Panc1 (cell line): ENCODE measurements around the gene PGPEP1. TPM values are rescaled to one million over a fixed set of nuclear protein-coding genes. Genes with fewer than 3 reads are reported as not detected.
"Not testable (repeated sequence)": the region's sequence is repeated elsewhere in the genome, so short reads cannot be mapped to it uniquely, and the experiment has no call there.

Experiments used
- ATAC-seq: fragments of 200-7000 bp; cut with Tn5 transposase; 2 replicates; pipeline ENCODE4 v1.9.1; 2020; ENCODE audit warnings: mild to moderate bottlenecking, moderate library complexity
- BruUV-seq: library from RNA; stranded (reverse); fragments of 400-500 nt; replicated peaks from 2 replicates; lab custom pipeline; 2021; lab: Mats Ljungman, UMichigan
- CTCF ChIA-PET: fragments of 300-600 bp; sonication (Branson Sonifier 250); formaldehyde crosslinking; loops from one replicate; lab custom pipeline; 2022; ENCODE audit warnings: antibody characterized with exemption; lab: Charles Lee
- POLR2A ChIA-PET: fragments of 300-600 bp; sonication (Branson Sonifier 250); formaldehyde crosslinking; loops from one replicate; lab custom pipeline; 2022; ENCODE audit warnings: antibody characterized with exemption; lab: Charles Lee
- DNase-seq: peaks from one replicate; pipeline ENCODE4 v3.0.0-alpha.2; 2010; ENCODE audit warnings: low read depth, low spot score
- H3K27ac ChIP-seq: 2 replicates; pipeline ENCODE4 v1.5.1; 2011; ENCODE audit warnings: mild to moderate bottlenecking, low read length, inconsistent platforms
- H3K27me3 ChIP-seq: fragments of 200-500 bp; sonication (Bioruptor generic); 2 replicates; pipeline ENCODE4 v1.6.0; 2014; ENCODE audit warnings: low read length, inconsistent platforms; ENCODE audit not compliant: control insufficient read depth, insufficient read depth
- H3K36me3 ChIP-seq: fragments of 200-500 bp; sonication (Bioruptor generic); 2 replicates; pipeline ENCODE4 v1.5.1; 2014; ENCODE audit warnings: inconsistent platforms, mild to moderate bottlenecking, low read length, moderate library complexity; ENCODE audit not compliant: control insufficient read depth, insufficient read depth
- H3K4me1 ChIP-seq: 2 replicates; pipeline ENCODE4 v1.5.1; 2011; ENCODE audit warnings: inconsistent platforms, mild to moderate bottlenecking, low read length, moderate library complexity; ENCODE audit not compliant: control insufficient read depth, insufficient read depth
- H3K4me3 ChIP-seq, 2 experiments: 2 replicates each; pipeline ENCODE4 v1.5.1; 2011 to 2012; ENCODE audit warnings: low read depth in 2 of 2, low read length in 2 of 2, mild to moderate bottlenecking in 2 of 2, inconsistent platforms in 1 of 2, moderate library complexity in 1 of 2
- H3K9me3 ChIP-seq: fragments of 200-500 bp; sonication (Bioruptor generic); 2 replicates; pipeline ENCODE4 v1.5.1; 2014; ENCODE audit warnings: low read depth, mild to moderate bottlenecking, inconsistent platforms, low read length, moderate library complexity; ENCODE audit not compliant: control insufficient read depth, insufficient read depth
- POLR2AphosphoS5 ChIP-seq: IDR thresholded peaks from 2 replicates; pipeline ENCODE4 v1.6.1; 2012; ENCODE audit warnings: mild to moderate bottlenecking, low read depth, low read length, moderate library complexity
- SIN3A ChIP-seq: IDR thresholded peaks from 2 replicates; pipeline ENCODE4 v1.6.1; 2012; ENCODE audit warnings: low read depth, mild to moderate bottlenecking, low read length, moderate library complexity, borderline replicate concordance; ENCODE audit not compliant: insufficient read depth
- TCF7L2 ChIP-seq: IDR thresholded peaks from 2 replicates; pipeline ENCODE4 v1.6.1; 2011; ENCODE audit warnings: mild to moderate bottlenecking, low read depth, low read length, inconsistent platforms
- in situ Hi-C: cut with HindIII; loops from 2 replicates; pipeline ENCODE4 v1.10.0; 2016; ENCODE audit warnings: low sequenced_read_pairs, low pct_unique_long_range_greater_than_20kb
- intact Hi-C: fragments of 100-400 bp; cut with micrococcal nuclease; formaldehyde crosslinking; loops from one replicate; pipeline ENCODE4 v1.10.0; 2022; ENCODE audit not compliant: unreplicated experiment
- total RNA-seq: library from RNA; stranded (reverse); gene quantifications from one replicate; pipeline ENCODE4 v1.2.1, GENCODE V29; 2021; ENCODE audit not compliant: unreplicated experiment
- TF ChIP-seq, protein P1 (sequence below), 2 experiments: IDR thresholded peaks; 2 replicates each; pipeline ENCODE4 v1.6.1; 2011 to 2012; ENCODE audit warnings: low read depth in 2 of 2, control low read depth in 1 of 2, low read length in 1 of 2, mild to moderate bottlenecking in 1 of 2, moderate library complexity in 1 of 2; ENCODE audit not compliant: insufficient read depth in 1 of 2
- TF ChIP-seq, protein P2 (sequence below): fragments of 450-650 bp; IDR thresholded peaks from 2 replicates; pipeline ENCODE4 v1.5.1; 2017; ENCODE audit warnings: mild to moderate bottlenecking

Gene PGPEP1
- total RNA-seq, 1 experiment from 2014 or later = 36.3 TPM

DNA sequence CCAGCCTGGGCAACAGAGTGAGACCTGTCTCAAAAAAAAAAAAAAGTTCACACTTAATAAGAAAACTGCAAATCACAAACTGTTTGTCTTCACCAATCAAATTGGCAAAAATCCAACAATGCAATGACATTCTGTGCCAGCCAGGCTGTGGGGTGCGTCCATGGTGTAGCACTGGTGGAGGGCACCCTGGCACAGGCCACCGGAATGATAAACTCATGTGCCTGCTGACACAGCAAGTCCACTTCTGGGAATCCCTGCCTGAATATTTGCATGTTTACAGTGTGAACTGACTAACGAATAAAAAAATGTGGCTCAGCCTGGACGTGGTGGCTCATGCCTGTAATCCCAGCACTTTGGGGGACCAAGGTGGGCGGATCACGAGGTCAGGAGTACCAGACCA is 58.6 kb downstream of the PGPEP1 start:
- Histone ChIP-seq H3K4me3 (no peak overlapping the region), H3K27me3 (no peaks in the 10 kb centered on the region), H3K27ac (no peak overlapping the region), H3K36me3 (no peaks in the 10 kb centered on the region), H3K9me3 (no peaks in the 10 kb centered on the region), H3K4me1 (peaks cover 6% of the 10 kb centered on the region)
- POLR2A ChIA-PET = interaction anchor here (0.7 kb wide), 1 partner anchor 9 kb away, joined by 3 read pairs; no protein-coding TSS in a partner anchor
- no peak for ATAC-seq
- DNase-seq = no peak
- in situ Hi-C loops = no loop called here
- intact Hi-C loops = loop anchor here (10.0 kb wide), 1 partner anchor 1094 kb away; the partner anchor contains the start of genes ABHD8, DDA1 and MRPL34
- CTCF ChIA-PET = interaction anchor here (0.6 kb wide), 1 partner anchor 11 kb away, joined by 7 read pairs; no protein-coding TSS in a partner anchor
- no peak for TF ChIP-seq POLR2AphosphoS5
- no TSS peak for BruUV-seq

DNA sequence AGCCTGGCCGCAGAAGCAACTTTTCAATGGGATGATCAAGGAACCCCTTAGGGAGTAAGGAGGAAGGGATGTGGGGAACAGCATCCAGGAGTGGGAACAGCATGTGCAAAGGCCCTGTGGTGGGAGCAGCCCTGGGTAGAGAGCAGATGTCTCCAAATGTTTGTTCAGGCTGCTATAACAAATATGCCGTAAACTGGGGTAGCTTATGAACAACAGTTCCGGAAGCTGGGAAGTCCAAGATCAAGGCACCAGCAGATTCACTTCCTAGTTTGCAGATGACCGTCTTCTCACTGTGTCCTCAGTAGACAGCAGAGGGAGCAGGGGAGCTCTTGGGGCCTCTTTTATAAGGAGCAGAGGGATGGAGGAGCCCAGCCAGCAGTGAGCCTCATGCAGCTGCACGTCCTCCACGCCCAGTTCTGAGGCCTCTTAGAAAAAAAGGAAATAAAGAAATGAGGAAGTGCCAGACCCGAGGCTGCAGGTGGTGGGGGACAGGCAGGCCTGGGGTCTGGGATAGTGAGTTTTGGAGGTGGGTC is 61.2 kb downstream of the PGPEP1 start:
- Histone ChIP-seq H3K36me3 (no peaks in the 10 kb centered on the region), H3K27me3 (no peaks in the 10 kb centered on the region), H3K27ac (peak overlapping the region; percentile 45), H3K9me3 (no peaks in the 10 kb centered on the region), H3K4me1 (peaks cover 6% of the 10 kb centered on the region), H3K4me3 (no peak overlapping the region)
- DNase-seq (no peak), ATAC-seq (peak; percentile 94)
- BruUV-seq = no TSS peak
- intact Hi-C loops (no loop called here), in situ Hi-C loops (no loop called here)
- ChIA-PET CTCF (interaction anchor here (0.5 to 0.8 kb wide), 2 partner anchors 73 to 193 kb away, joined by 3 to 5 read pairs; no protein-coding TSS in a partner anchor), POLR2A (no interaction called here)
- TF ChIP-seq TCF7L2 (no peak), POLR2AphosphoS5 (no peak), SIN3A (no peak)
- TF ChIP-seq, protein P1, sequence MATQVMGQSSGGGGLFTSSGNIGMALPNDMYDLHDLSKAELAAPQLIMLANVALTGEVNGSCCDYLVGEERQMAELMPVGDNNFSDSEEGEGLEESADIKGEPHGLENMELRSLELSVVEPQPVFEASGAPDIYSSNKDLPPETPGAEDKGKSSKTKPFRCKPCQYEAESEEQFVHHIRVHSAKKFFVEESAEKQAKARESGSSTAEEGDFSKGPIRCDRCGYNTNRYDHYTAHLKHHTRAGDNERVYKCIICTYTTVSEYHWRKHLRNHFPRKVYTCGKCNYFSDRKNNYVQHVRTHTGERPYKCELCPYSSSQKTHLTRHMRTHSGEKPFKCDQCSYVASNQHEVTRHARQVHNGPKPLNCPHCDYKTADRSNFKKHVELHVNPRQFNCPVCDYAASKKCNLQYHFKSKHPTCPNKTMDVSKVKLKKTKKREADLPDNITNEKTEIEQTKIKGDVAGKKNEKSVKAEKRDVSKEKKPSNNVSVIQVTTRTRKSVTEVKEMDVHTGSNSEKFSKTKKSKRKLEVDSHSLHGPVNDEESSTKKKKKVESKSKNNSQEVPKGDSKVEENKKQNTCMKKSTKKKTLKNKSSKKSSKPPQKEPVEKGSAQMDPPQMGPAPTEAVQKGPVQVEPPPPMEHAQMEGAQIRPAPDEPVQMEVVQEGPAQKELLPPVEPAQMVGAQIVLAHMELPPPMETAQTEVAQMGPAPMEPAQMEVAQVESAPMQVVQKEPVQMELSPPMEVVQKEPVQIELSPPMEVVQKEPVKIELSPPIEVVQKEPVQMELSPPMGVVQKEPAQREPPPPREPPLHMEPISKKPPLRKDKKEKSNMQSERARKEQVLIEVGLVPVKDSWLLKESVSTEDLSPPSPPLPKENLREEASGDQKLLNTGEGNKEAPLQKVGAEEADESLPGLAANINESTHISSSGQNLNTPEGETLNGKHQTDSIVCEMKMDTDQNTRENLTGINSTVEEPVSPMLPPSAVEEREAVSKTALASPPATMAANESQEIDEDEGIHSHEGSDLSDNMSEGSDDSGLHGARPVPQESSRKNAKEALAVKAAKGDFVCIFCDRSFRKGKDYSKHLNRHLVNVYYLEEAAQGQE (IDR thresholded peaks at IDR 0.05; ENCODE audit: insufficient read depth in 1 of 2, low read depth in 2 of 2, low read length in 1 of 2) = no peak
- TF ChIP-seq, protein P2, sequence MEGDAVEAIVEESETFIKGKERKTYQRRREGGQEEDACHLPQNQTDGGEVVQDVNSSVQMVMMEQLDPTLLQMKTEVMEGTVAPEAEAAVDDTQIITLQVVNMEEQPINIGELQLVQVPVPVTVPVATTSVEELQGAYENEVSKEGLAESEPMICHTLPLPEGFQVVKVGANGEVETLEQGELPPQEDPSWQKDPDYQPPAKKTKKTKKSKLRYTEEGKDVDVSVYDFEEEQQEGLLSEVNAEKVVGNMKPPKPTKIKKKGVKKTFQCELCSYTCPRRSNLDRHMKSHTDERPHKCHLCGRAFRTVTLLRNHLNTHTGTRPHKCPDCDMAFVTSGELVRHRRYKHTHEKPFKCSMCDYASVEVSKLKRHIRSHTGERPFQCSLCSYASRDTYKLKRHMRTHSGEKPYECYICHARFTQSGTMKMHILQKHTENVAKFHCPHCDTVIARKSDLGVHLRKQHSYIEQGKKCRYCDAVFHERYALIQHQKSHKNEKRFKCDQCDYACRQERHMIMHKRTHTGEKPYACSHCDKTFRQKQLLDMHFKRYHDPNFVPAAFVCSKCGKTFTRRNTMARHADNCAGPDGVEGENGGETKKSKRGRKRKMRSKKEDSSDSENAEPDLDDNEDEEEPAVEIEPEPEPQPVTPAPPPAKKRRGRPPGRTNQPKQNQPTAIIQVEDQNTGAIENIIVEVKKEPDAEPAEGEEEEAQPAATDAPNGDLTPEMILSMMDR = peak; percentile 40; the same call in 1 of the 2 replicates

DNA sequence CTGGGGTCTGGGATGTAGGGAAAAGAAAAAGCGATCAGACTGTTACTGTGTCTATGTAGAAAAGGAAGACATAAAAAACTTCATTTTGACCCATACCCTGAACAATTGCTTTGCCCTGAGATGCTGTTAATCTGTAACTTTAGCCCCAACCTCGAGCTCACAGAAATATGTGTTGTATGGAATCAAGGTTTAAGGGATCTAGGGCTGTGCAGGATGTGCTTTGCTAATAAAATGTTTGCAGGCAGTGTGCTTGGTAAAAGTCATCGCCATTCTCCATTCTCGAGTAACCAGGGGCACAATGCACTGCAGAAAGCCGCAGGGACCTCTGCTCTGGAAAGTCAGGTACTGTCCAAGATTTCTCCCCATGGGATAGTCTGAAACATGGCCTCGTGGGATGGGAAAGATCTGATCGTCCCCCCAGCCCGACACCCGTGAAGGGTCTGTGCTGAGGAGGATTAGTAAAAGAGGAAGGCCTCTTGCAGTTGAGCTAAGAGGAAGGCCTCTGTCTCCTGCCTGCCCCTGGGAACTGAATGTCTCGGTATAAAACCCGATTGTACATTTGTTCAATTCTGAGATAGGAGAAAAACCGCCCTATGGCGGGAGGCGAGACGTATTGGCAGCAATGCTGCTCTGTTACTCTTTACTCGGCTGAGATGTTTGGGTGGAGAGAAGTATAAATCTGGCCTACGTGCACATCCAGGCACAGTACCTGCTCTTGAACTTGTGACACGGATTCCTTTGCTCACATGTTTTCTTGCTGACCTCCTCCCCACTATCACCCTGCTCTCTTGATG is 62.3 kb downstream of the PGPEP1 start:
- H3K27me3 ChIP-seq, H3K9me3 ChIP-seq, intact Hi-C loops, DNase-seq, POLR2A ChIA-PET, ATAC-seq, H3K4me3 ChIP-seq, H3K36me3 ChIP-seq, in situ Hi-C loops, BruUV-seq, H3K27ac ChIP-seq, H3K4me1 ChIP-seq: not testable (repeated sequence)
- CTCF ChIA-PET = interaction anchor here (0.6 to 0.8 kb wide), 2 partner anchors 74 to 113 kb away, joined by 3 read pairs; no protein-coding TSS in a partner anchor

DNA sequence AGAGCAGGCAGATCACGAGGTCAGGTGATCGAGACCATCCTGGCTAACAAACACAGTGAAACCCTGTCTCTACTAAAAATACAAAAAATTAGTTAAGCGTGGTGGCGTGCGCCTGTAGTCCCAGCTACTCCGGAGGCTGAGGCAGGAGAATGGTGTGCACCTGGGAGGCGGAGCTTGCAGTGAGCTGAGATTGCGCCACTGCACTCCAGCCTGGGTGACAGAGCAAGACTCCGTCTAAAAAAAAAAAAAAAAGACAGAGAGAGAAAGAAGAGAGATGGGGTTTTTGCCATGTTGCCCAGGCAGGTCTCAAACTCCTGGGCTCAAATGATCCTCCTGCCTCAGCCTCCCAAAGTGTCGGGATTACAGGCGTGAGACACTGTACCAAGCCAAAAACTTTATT is 65.4 kb downstream of the PGPEP1 start:
- in situ Hi-C loops, ATAC-seq, H3K36me3 ChIP-seq, BruUV-seq, H3K27me3 ChIP-seq, CTCF ChIA-PET, H3K27ac ChIP-seq, H3K4me1 ChIP-seq, H3K9me3 ChIP-seq, DNase-seq, intact Hi-C loops, H3K4me3 ChIP-seq: not testable (repeated sequence)
- POLR2A ChIA-PET = interaction anchor here (0.7 kb wide), 1 partner anchor 77 kb away, joined by 7 read pairs; no protein-coding TSS in a partner anchor
